ENCODE results near the gene CLDN22. TPM values are rescaled to one million over a fixed set of nuclear protein-coding genes. Genes with fewer than 3 reads are reported as not detected.

The CLDN22 gene
- total and polyA plus RNA-seq, 9 of the 15 experiments (the other 6 are each of a cell fraction or from before 2014, with no cell fraction given), result 0.21 TPM; not detected in 8

DNA sequence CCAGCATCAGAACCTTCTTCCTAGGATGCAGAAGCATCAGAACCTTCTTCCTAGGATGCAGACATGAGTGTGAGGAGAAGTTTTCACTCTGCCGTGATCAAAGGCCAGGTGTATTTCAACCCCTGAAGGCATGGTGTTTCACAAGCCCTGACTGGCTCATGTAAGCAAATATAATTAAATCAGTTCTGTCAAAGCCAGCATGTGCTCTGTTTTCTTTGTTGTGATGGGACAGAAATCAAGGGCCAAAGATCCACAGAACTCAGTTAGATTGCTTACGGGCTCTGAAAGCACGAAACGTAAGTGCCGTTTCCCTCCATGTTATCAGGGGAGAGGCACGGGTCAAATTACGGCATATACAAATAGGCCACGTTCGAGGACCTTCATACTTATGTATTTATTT lies 34.1 kb upstream of the CLDN22 start (continued):
- TF ChIP-seq ZC3H11A (IDR thresholded peaks at IDR 0.05; ENCODE audit: low read depth, low read length) (no peak), ZNF124 (CRISPR knock-in tag; IDR thresholded peaks at IDR 0.05) (no peak), ZNF384 (IDR thresholded peaks at IDR 0.05; ENCODE audit: low read depth, low read length) (no peak), RBFOX2 (IDR thresholded peaks at IDR 0.05; ENCODE audit: low read depth, low read length) (no peak), ZNF197 (CRISPR knock-in tag; IDR thresholded peaks at IDR 0.05; ENCODE audit: low read depth) (no peak)

- no peaks in the 10 kb centered on the region for H3K9me1 ChIP-seq (ENCODE audit: control insufficient read depth, insufficient read depth, low read length)
- DNase-seq (ENCODE audit: extremely low read depth in 1 of 4, low spot score in 3 of 4) (peak; percentile 32 to 41 (median 38)), FAIRE-seq (no peak), ATAC-seq (peak; percentile 76)
- no peaks in the 10 kb centered on the region for H4K20me1 ChIP-seq (replicated peaks; ENCODE audit: control insufficient read depth, insufficient read depth, low read length)
- ChIA-PET POLR2A (interaction anchor here (0.6 kb wide), 1 partner anchor 1297 kb away, joined by 3 read pairs; no protein-coding TSS in a partner anchor), CTCF (ENCODE audit: low intra/inter-chr PET ratio) (no interaction called here)
- intact Hi-C loops (cut with micrococcal nuclease), result loop anchor here (2.0 kb wide), 1 partner anchor 91 kb away; no protein-coding TSS in a partner anchor
- no peak overlapping the region for H3K27ac ChIP-seq (ENCODE audit: extremely low read depth, low read depth, low read length)
- no peaks in the 10 kb centered on the region for H3K9me3 ChIP-seq (replicated peaks; ENCODE audit: control insufficient read depth, insufficient read depth, low read depth, low read length)
- BruUV-seq (replicated peaks), result no TSS peak
- H3K9ac ChIP-seq (ENCODE audit: insufficient read depth in 1 of 2, low read depth in 2 of 2, low read length in 2 of 2), result peak overlapping the region; percentile 4 to 42; a peak in 1 of 4 replicates
- peak overlapping the region; percentile 86 for H2AFZ ChIP-seq (ENCODE audit: low read depth, low read length)
- no peak overlapping the region for H3K4me3 ChIP-seq
- WGBS (ENCODE audit: insufficient coverage, low coverage, missing lambda C conversion rate), result 36% methylated on average over 8 of the region's 8 CpGs
- in situ Hi-C loops (cut with MboI), result no loop called here
- H3K4me1 ChIP-seq (replicated peaks in 1 of 2; ENCODE audit: control insufficient read depth in 2 of 2, insufficient read depth in 2 of 2, low read length in 2 of 2), result peaks cover 13 to 22% of the 10 kb centered on the region in 2 experiments
- H3K4me2 ChIP-seq (ENCODE audit: insufficient read depth, low read length), result peak overlapping the region; percentile 20; the same call in 1 of the 2 replicates
- no peaks in the 10 kb centered on the region for H3K36me3 ChIP-seq (ENCODE audit: control insufficient read depth, insufficient read depth, low read length)
- H3K79me2 ChIP-seq (ENCODE audit: control insufficient read depth, insufficient read depth, low read length), result no peaks in the 10 kb centered on the region
- H3K27me3 ChIP-seq (ENCODE audit: control insufficient read depth in 2 of 2, insufficient read depth in 2 of 2, low read length in 2 of 2), result no peaks in the 10 kb centered on the region
- TF ChIP-seq RAD21 (CRISPR knock-in tag; conservative IDR thresholded peaks at IDR 0.05 in 1 of 2, IDR thresholded peaks at IDR 0.05 in 1 of 2) (peak in 1 of 2 experiments; percentile 17; a peak in 1 of 4 replicates), CBX3 (IDR thresholded peaks at IDR 0.05; ENCODE audit: borderline replicate concordance in 1 of 2, low read length in 2 of 2) (no peak), SMARCA4 (IDR thresholded peaks at IDR 0.05) (0 out of 2 replicates have a peak, but pooled peaks have one; percentile 19), E2F6 (IDR thresholded peaks at IDR 0.05; ENCODE audit: borderline replicate concordance in 1 of 2, extremely low read depth in 1 of 2, insufficient read depth in 1 of 2, insufficient read length in 1 of 2, low read depth in 1 of 2, low read length in 1 of 2, poor library complexity in 1 of 2, severe bottlenecking in 1 of 2) (peak; percentile 22 to 45), ZNF79 (CRISPR knock-in tag; IDR thresholded peaks at IDR 0.05; ENCODE audit: low read depth) (no peak), L3MBTL2 (IDR thresholded peaks at IDR 0.05) (peak; percentile 11; the same call in 1 of the 2 replicates), PHF8 (IDR thresholded peaks at IDR 0.05; ENCODE audit: borderline replicate concordance, low read length) (no peak)
- TF ChIP-seq, protein P1, sequence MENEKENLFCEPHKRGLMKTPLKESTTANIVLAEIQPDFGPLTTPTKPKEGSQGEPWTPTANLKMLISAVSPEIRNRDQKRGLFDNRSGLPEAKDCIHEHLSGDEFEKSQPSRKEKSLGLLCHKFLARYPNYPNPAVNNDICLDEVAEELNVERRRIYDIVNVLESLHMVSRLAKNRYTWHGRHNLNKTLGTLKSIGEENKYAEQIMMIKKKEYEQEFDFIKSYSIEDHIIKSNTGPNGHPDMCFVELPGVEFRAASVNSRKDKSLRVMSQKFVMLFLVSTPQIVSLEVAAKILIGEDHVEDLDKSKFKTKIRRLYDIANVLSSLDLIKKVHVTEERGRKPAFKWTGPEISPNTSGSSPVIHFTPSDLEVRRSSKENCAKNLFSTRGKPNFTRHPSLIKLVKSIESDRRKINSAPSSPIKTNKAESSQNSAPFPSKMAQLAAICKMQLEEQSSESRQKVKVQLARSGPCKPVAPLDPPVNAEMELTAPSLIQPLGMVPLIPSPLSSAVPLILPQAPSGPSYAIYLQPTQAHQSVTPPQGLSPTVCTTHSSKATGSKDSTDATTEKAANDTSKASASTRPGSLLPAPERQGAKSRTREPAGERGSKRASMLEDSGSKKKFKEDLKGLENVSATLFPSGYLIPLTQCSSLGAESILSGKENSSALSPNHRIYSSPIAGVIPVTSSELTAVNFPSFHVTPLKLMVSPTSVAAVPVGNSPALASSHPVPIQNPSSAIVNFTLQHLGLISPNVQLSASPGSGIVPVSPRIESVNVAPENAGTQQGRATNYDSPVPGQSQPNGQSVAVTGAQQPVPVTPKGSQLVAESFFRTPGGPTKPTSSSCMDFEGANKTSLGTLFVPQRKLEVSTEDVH (IDR thresholded peaks at IDR 0.05; ENCODE audit: low read depth, partially characterized antibody), result peak; percentile 73
- TF ChIP-seq, protein P2, sequence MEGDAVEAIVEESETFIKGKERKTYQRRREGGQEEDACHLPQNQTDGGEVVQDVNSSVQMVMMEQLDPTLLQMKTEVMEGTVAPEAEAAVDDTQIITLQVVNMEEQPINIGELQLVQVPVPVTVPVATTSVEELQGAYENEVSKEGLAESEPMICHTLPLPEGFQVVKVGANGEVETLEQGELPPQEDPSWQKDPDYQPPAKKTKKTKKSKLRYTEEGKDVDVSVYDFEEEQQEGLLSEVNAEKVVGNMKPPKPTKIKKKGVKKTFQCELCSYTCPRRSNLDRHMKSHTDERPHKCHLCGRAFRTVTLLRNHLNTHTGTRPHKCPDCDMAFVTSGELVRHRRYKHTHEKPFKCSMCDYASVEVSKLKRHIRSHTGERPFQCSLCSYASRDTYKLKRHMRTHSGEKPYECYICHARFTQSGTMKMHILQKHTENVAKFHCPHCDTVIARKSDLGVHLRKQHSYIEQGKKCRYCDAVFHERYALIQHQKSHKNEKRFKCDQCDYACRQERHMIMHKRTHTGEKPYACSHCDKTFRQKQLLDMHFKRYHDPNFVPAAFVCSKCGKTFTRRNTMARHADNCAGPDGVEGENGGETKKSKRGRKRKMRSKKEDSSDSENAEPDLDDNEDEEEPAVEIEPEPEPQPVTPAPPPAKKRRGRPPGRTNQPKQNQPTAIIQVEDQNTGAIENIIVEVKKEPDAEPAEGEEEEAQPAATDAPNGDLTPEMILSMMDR (IDR thresholded peaks at IDR 0.05 in 2 of 3, conservative IDR thresholded peaks at IDR 0.05 in 1 of 3; ENCODE audit: insufficient read depth in 2 of 3, low read depth in 1 of 3, low read length in 3 of 3), result peak; percentile 21 to 42 (median 35); a peak in 3 of 6 replicates
Measured at GRCh38 chr4:183353557-183353956, 33.5 kb upstream of the CLDN22 start.

Data from K562 (cell line).